ENCODE data around the gene APOBEC3H. TPM values are rescaled to one million over a fixed set of nuclear protein-coding genes. Genes with fewer than 3 reads are reported as not detected.

The APOBEC3H gene
- total RNA-seq, 4 donors from 2014 or later: not detected

DNA sequence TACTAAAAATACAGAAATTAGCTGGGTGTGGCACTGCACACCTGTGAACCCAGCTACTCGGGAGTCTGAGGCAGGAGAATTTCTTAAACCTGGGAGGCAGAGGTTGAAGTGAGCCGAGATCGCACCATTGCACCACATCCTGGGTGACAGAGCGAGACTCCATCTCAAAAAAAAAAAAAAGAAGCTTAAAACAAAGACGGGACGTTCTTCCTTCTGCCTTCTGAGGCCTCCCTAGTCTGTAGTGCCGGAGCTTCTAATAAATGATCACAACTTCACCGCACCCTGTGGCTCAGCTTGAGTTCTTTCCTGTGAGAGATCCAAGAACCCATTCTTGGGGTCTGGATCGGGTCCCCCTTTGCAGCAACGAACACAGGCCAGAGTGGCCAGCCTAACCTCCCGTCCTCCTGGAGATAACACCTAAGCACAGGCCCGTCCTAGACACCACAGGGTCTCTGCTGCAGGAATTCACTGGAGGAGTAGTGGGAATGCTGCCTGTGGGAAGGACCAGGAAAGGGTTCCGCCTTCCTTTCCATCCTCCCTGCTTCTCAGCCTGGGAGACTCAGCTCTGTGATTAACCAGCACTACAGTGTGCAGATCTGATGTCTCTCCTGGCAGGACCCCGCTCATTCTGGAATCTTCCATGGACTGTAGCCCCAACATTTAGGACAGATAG, 2.2 kb upstream of the APOBEC3H start:
- TF ChIP-seq, protein P1, sequence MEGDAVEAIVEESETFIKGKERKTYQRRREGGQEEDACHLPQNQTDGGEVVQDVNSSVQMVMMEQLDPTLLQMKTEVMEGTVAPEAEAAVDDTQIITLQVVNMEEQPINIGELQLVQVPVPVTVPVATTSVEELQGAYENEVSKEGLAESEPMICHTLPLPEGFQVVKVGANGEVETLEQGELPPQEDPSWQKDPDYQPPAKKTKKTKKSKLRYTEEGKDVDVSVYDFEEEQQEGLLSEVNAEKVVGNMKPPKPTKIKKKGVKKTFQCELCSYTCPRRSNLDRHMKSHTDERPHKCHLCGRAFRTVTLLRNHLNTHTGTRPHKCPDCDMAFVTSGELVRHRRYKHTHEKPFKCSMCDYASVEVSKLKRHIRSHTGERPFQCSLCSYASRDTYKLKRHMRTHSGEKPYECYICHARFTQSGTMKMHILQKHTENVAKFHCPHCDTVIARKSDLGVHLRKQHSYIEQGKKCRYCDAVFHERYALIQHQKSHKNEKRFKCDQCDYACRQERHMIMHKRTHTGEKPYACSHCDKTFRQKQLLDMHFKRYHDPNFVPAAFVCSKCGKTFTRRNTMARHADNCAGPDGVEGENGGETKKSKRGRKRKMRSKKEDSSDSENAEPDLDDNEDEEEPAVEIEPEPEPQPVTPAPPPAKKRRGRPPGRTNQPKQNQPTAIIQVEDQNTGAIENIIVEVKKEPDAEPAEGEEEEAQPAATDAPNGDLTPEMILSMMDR (IDR thresholded peaks at IDR 0.05; ENCODE audit: low read depth): no peak

DNA sequence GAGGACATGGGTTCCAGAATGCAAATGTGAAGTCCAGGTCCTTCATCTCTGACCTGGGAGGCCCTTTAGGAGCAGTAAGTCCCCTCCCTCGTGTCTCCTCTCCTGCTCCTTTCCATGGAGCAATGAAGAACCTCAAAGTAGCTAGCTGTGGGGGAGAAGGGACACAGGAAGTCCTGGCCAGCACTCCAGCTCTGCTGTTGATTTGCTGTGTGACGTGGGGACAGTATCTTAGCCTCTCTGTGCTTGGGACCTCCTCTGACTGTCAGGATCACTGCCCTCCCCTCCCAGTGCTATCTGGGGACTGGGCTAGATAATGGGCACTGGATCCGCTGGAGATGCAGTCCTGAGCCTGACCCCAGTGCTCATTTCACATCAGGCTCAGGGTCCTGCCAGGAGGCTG, 1.1 kb upstream of the APOBEC3H start:
- TF ChIP-seq, protein P1 (IDR thresholded peaks at IDR 0.05; ENCODE audit: low read depth): no peak

DNA sequence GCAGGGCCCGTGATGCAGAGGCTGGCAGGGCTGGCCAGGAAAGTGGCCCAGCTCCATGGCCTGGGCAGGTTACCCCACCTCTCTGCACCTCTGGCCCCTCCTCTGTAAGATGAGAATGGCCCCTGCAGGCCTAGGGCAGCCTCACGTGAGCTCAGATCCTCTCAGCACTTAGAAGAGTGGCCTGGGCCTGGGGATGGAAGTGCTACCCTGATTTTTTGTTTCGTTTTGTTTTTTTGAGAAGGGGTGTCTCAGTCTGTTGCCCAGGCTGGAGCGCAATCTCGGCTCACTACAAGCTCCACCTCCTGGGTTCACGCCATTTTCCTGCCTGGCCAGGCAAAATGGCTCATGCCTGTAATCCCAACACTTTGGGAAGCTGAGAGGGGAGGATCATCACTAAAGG, 982 bp downstream of the APOBEC3H start:
- TF ChIP-seq, protein P1 (IDR thresholded peaks at IDR 0.05; ENCODE audit: low read depth): no peak

DNA sequence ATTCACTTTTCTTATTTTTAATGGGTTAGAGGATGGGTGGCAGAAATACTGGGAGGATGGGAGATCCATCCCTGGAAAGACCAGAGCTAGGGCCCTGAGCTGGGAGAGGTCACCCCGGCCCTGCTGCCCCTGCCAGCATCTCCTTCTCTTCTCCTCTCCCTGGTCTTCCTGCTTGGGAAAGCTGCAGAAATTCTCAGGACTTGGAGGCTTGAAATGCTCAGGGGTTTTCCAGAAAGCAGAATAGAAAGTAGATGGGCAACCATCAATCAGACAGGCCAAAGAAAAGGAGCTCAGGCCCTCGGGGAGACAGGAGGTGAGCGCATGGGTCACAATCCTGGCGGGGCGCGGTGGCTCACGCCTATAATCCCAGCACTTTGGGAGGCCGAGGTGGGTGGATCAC, 1.5 kb downstream of the APOBEC3H start:
- TF ChIP-seq, protein P1 (IDR thresholded peaks at IDR 0.05; ENCODE audit: low read depth): no peak

DNA sequence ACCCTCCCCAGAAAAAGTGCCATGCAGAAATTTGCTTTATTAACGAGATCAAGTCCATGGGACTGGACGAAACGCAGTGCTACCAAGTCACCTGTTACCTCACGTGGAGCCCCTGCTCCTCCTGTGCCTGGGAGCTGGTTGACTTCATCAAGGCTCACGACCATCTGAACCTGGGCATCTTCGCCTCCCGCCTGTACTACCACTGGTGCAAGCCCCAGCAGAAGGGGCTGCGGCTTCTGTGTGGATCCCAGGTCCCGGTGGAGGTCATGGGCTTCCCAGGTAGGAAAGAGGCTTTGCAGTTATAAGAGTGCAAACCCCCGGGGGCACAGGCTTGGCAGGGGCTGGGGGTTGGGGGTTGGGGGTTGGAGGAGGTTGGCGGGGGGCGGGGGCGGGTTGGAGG, 4.2 kb downstream of the APOBEC3H start:
- TF ChIP-seq, protein P1 (IDR thresholded peaks at IDR 0.05; ENCODE audit: low read depth): no peak

DNA sequence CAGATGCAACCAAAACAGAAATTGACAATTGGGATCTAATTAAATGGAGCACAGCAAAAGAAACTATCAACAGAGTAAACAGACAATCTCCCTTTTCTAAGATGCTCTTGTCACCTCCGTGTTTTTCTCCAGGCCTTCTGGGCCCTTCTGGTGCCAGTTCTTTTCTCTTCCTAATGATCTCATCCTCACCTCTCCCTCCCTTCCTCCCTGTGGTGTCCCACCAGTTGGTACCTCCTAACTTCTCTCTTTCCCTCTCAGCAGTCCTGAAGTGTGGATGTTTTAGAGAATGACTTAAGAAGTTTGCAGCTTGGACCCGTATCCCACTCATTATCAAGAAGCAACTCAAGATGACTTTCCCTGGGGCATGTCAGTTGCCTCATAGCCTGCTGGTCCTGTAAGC, 6.4 kb downstream of the APOBEC3H start:
- TF ChIP-seq, protein P1 (IDR thresholded peaks at IDR 0.05; ENCODE audit: low read depth): no peak

DNA sequence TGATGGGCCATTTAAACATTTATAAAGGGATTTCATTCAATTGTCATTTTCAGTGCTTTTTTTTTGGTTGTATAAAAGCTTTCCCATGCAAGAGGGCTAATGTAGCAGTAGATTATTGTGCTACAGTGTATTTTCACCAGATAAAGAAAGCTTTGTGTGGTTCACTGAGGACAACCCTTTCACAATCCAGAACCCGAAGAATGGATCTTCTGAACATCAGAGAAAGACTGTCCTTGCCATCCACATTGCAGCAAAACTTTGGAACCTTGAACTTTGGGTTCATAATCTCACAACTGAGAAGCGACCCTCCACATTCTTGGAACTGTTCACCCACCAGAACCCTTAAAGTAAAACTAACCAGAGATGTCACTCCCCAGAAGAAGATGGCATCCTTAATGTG, 9.3 kb downstream of the APOBEC3H start:
- TF ChIP-seq, protein P1 (IDR thresholded peaks at IDR 0.05; ENCODE audit: low read depth): no peak

Data from subcutaneous adipose tissue (tissue), 4 donors.